HUES6 (cell line): ENCODE results near the gene BICC1.

Source experiments
- H3K27ac ChIP-seq: 2 replicates; pipeline ENCODE4 v1.7.0; 2013; ENCODE audit warnings: low read depth, mild to moderate bottlenecking, low read length, inconsistent platforms
- H3K27me3 ChIP-seq: 2 replicates; pipeline ENCODE4 v1.6.1; 2013; ENCODE audit warnings: low read length; ENCODE audit not compliant: control insufficient read depth, insufficient read depth
- H3K36me3 ChIP-seq: 2 replicates; pipeline ENCODE4 v1.6.1; 2013; ENCODE audit warnings: low read length; ENCODE audit not compliant: control insufficient read depth, insufficient read depth
- H3K4me1 ChIP-seq: 2 replicates; pipeline ENCODE4 v1.6.1; 2013; ENCODE audit warnings: low read length; ENCODE audit not compliant: control insufficient read depth, insufficient read depth
- H3K4me3 ChIP-seq: 2 replicates; pipeline ENCODE4 v1.5.1; 2013; ENCODE audit warnings: low read depth, low read length
- H3K9ac ChIP-seq: one replicate; pipeline ENCODE4 v1.6.1; 2013; ENCODE audit warnings: mild to moderate bottlenecking, low read length
- H3K9me3 ChIP-seq: 2 replicates; pipeline ENCODE4 v1.6.1; 2013; ENCODE audit warnings: low read depth, low read length; ENCODE audit not compliant: control insufficient read depth, insufficient read depth

The BICC1 gene, protein sequence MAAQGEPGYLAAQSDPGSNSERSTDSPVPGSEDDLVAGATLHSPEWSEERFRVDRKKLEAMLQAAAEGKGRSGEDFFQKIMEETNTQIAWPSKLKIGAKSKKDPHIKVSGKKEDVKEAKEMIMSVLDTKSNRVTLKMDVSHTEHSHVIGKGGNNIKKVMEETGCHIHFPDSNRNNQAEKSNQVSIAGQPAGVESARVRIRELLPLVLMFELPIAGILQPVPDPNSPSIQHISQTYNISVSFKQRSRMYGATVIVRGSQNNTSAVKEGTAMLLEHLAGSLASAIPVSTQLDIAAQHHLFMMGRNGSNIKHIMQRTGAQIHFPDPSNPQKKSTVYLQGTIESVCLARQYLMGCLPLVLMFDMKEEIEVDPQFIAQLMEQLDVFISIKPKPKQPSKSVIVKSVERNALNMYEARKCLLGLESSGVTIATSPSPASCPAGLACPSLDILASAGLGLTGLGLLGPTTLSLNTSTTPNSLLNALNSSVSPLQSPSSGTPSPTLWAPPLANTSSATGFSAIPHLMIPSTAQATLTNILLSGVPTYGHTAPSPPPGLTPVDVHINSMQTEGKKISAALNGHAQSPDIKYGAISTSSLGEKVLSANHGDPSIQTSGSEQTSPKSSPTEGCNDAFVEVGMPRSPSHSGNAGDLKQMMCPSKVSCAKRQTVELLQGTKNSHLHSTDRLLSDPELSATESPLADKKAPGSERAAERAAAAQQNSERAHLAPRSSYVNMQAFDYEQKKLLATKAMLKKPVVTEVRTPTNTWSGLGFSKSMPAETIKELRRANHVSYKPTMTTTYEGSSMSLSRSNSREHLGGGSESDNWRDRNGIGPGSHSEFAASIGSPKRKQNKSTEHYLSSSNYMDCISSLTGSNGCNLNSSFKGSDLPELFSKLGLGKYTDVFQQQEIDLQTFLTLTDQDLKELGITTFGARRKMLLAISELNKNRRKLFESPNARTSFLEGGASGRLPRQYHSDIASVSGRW

GRCh38 chr10:58512491-58513187 is at the start of gene BICC1:
Gene BICC1 (plus strand): TSS chr10:58512872. CDS start chr10:58513144, 272 bp downstream.
- peaks cover 5% of the 10 kb centered on the region; the same call in 1 of the 2 replicates for H3K4me1 ChIP-seq
- peak within 1 kb of the TSS; percentile 58 for H3K9ac ChIP-seq
- H3K27me3 ChIP-seq = peaks cover 56% of the 10 kb centered on the region
- no peak within 1 kb of the TSS for H3K27ac ChIP-seq
- H3K4me3 ChIP-seq = peak within 1 kb of the TSS; percentile 89
- no peaks in the 10 kb centered on the region for H3K9me3 ChIP-seq
- no peaks in the 10 kb centered on the region for H3K36me3 ChIP-seq

- no peaks in the 10 kb centered on the region for H3K36me3 ChIP-seq
- H3K9me3 ChIP-seq = no peaks in the 10 kb centered on the region
- H3K4me1 ChIP-seq = no peaks in the 10 kb centered on the region
- no peak overlapping the region for H3K27ac ChIP-seq
- H3K4me3 ChIP-seq = no peak overlapping the region
- H3K9ac ChIP-seq = no peak overlapping the region
- no peaks in the 10 kb centered on the region for H3K27me3 ChIP-seq
Measured at GRCh38 chr10:58464956-58465355, 47.7 kb upstream of the BICC1 start.

DNA sequence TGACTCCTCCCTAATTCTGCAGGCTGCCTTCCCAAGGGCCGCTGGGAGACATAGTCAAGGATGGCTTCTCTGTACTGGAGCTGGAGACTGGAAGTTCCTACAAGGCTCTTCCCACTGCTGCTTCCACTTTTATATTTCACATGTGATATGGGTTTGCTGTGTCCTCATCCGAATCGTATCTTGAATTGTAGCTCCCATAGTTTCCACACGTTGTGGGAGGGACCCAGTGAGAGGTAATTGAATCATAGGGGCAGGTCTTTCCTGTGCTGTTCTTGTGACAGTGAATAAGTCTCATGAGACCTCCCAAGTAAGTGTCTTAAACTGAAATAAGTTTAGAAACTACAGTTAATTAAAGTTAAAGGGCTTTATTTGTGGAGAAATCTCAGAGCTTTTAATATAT is 47.0 kb upstream of the BICC1 start:
- Histone ChIP-seq H3K9ac (no peak overlapping the region), H3K4me3 (no peak overlapping the region), H3K27ac (no peak overlapping the region), H3K9me3 (no peaks in the 10 kb centered on the region), H3K36me3 (no peaks in the 10 kb centered on the region), H3K4me1 (no peaks in the 10 kb centered on the region), H3K27me3 (no peaks in the 10 kb centered on the region)

DNA sequence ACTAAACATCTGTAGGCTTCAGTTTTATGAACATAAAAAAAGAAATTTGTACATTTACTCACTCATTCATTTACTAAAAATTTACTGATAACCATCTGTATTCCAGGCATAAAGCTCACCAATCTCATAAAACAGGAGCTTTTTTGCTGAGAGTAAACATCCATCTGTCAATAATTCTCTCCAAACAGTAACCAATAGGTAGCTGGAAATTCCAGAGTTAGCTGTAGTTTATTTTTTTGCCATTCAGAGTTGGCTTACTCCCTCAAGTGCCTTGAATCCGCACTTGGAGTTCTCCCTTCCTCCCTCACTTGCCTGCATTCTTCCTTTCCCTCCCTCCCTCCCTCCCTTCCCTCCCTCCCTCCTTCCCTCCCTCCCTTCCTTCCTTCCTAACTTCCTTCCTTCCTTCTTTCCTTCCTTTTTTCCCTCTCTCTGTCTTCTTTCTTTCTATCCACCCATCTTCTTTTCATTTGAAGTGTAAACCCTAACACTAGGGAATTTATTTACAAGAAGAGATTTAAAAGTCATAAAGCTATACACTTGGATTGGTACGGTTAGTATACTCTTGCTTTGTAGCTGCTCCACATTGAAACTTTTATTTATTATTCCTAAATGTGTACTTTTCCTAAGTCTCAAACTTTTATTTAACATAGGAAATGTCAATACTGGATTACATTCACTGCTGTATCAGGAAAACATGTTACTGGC is 44.6 kb upstream of the BICC1 start:
- Histone ChIP-seq H3K4me1 (no peaks in the 10 kb centered on the region), H3K27me3 (no peaks in the 10 kb centered on the region), H3K4me3 (no peak overlapping the region), H3K27ac (no peak overlapping the region), H3K9me3 (no peaks in the 10 kb centered on the region), H3K9ac (no peak overlapping the region), H3K36me3 (no peaks in the 10 kb centered on the region)

GRCh38 chr10:58473976-58474375 is 38.7 kb upstream of the BICC1 start:
- Histone ChIP-seq H3K4me1 (peaks cover 18% of the 10 kb centered on the region), H3K27ac (no peak overlapping the region), H3K9me3 (no peaks in the 10 kb centered on the region), H3K4me3 (no peak overlapping the region), H3K27me3 (no peaks in the 10 kb centered on the region), H3K36me3 (no peaks in the 10 kb centered on the region), H3K9ac (no peak overlapping the region)

DNA sequence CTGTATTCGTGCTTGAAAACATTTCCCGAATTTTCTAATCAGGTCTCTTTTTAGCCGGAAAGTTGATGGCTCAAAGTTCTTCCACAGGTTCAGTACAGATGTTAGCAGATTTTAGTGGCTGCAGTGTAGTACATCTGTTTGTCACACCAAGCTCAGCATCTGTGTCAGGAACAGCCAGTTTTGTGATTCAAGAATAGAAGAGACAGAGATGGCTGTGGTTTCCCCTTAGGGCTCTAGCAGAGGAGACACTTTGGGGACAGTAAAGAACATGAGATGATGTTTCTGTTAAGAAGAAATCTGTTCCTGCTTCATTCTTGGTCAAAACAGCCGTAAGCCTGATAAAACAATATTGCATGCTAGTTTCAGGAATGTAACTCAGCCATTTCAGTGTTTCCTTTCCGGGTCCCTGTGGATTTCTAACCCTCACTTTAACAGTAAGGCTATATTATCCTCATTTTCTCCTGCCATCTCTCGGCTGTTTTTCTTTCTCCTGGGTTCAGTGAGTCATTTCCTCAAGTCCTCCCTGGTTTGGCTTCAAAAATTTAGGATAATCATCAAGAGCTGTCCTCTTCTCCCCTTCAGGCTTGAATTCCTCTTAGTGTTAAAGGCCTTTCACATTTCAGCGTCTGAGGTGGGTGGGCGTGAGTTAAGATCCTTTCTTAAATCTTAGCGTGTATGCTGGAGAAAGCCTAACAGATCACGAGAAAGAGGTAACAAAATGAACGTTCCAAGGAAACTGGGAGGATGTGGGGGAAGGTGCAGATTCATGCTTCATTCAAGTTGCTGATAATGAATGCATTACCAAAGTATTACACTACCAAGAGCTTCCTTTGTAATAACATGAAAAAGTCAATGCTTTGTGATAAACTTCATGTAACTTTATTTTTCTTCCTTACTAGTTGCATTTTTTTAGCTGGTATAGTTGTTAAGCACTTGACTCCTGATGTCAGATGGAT is 37.1 kb upstream of the BICC1 start:
- Histone ChIP-seq H3K27me3 (no peaks in the 10 kb centered on the region), H3K4me1 (peaks cover 18% of the 10 kb centered on the region), H3K9ac (no peak overlapping the region), H3K4me3 (no peak overlapping the region), H3K9me3 (no peaks in the 10 kb centered on the region), H3K36me3 (no peaks in the 10 kb centered on the region), H3K27ac (no peak overlapping the region)

DNA sequence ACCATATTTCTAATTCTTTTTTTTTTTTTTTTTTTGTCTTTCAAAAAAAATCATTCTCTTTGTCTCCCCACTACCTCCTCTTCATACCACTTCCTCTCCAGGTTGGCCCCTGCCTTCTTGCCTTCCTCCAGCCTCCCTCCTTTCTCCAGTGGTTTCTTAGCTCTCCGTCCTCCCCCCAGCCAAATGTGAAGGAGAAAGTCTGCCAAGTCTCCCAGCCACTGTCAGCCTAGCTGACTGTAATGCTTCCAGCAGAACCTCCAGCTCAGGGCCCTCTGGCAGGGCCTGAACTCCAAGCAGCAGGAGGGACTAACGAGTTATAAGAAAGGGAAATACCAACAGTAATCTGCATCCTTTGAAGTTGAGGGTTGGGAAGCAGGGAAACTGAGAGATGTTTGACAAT is 35.5 kb upstream of the BICC1 start:
- H3K4me1 ChIP-seq = peaks cover 18% of the 10 kb centered on the region
- no peak overlapping the region for H3K4me3 ChIP-seq
- no peaks in the 10 kb centered on the region for H3K9me3 ChIP-seq
- H3K27ac ChIP-seq = no peak overlapping the region
- no peak overlapping the region for H3K9ac ChIP-seq
- no peaks in the 10 kb centered on the region for H3K36me3 ChIP-seq
- H3K27me3 ChIP-seq = no peaks in the 10 kb centered on the region

DNA sequence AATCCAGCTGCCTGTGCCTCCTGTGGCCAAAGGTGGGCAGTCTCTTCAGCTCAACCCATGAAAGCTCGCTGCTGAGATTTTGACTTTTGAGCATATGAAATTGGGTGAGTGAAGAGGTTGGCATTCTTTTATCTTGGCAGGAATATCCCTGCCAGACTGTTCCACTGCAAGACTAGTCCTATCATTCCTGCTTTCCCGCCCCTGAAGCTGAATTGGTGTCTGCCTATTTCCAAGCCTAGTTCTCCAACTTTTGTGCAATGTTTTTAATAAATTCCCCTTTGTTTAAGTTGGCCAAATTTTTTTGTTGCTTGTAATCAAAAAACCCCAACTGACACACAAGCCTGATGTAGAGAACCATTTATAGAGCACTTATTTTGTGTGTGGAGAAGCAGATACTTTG is 34.8 kb upstream of the BICC1 start:
- H3K9ac ChIP-seq = no peak overlapping the region
- peaks cover 18% of the 10 kb centered on the region for H3K4me1 ChIP-seq
- no peaks in the 10 kb centered on the region for H3K9me3 ChIP-seq
- H3K4me3 ChIP-seq = no peak overlapping the region
- no peak overlapping the region for H3K27ac ChIP-seq
- H3K36me3 ChIP-seq = no peaks in the 10 kb centered on the region
- H3K27me3 ChIP-seq = no peaks in the 10 kb centered on the region

GRCh38 chr10:58479045-58479444 is 33.6 kb upstream of the BICC1 start:
- Histone ChIP-seq H3K9me3 (no peaks in the 10 kb centered on the region), H3K9ac (no peak overlapping the region), H3K4me3 (no peak overlapping the region), H3K27me3 (no peaks in the 10 kb centered on the region), H3K36me3 (no peaks in the 10 kb centered on the region), H3K27ac (no peak overlapping the region), H3K4me1 (peaks cover 18% of the 10 kb centered on the region)
